Dermis microvascular lymphatic vessel endothelial cell (primary cell): ENCODE measurements around the gene FYB2. TPM values are rescaled to one million over a fixed set of nuclear protein-coding genes. Genes with fewer than 3 reads are reported as not detected.
A peak's percentile ranks its signal among the peaks of the same experiment; 100 is the strongest.

ENCODE experiments used
- DNase-seq, 2 donors: peaks; one replicate each; pipeline versions ENCODE4 v3.0.0 to v3.0.0-alpha.2; 2010; ENCODE audit warnings: low read depth in 2 of 2
- total RNA-seq: library from RNA; depleted of rRNA; stranded (reverse); fragments of >200 nt; gene quantifications from 2 replicates; pipeline ENCODE4 v1.2.1, GENCODE V29; 2014

FYB2 gene
- total RNA-seq, 1 donor from 2014 or later, result not detected

DNA sequence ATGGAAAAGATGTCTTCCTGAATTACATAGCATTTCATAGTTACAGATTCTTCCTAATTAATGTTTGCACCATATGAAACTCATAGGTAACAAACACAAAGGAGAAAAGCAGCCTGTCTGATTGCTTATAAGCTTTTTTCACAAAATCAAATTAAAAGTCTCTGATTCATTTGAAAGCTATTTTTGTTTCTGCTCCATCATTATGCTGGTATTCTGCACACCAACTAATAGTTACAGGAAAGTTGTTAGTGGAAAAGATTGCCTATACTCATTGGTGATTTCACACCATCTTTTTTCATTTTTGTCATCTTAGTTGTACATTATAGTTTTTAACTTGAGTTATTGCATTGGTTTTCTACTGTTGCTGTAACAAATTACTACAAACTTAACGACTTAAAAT, 104.0 kb downstream of the FYB2 start:
- no peak for DNase-seq

DNA sequence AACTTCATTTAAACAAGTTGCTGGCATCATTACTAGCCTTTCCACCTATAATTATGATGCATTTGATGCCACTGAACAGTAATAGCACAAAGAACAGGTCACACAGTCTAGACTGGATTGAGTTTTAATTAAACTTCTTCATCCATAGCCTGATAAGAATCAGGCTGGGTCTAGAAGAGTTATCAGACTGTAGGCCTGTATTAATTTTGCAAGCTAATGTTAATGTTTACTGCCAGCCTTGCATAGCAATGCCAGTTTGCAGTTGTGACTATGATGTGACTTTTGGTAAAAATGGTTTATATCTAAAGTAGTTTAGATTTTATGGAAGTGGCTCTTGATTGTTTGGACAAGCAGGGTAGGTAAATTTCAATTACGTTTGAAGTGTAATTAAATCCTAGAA, 106.1 kb downstream of the FYB2 start:
- no peak for DNase-seq

DNA sequence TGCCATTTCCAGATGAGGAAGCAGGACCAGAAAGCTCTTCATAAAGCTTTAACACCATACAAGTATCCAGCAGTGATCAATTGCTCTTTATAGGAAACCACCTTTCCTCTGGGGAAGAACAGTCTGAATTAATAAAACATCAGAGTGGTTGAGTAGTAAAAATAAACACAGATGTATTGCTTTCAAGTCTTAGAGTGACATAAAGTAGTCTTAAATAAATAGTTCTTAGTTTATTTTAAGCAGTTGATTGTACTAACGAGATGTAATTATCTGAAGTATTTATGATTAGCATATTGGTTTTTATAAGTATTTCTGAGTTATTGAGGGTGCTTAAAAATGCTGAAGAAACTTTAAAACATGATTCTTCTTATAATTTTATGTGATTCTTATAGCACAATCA, 107.1 kb downstream of the FYB2 start:
- DNase-seq, result no peak

DNA sequence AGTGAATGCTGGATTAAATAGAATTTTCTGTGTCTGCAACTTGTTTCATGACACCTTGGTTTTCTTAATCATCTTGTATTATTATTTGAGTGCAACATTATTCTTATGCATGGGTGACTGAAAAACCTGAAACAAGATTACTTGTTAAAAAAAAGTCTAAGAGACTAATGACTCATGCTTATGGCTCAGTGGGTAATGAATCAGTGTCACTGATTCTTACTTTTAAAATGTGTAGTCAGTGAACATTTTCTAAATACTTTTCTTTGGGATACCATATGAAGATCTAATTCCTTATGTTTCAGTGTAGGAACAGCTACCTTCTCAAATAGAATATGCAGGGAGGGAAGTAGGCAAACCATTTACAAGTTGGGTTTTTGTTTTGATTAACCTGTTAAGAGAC, 108.6 kb downstream of the FYB2 start:
- peak in 1 of 2 donors; percentile 23 for DNase-seq

DNA sequence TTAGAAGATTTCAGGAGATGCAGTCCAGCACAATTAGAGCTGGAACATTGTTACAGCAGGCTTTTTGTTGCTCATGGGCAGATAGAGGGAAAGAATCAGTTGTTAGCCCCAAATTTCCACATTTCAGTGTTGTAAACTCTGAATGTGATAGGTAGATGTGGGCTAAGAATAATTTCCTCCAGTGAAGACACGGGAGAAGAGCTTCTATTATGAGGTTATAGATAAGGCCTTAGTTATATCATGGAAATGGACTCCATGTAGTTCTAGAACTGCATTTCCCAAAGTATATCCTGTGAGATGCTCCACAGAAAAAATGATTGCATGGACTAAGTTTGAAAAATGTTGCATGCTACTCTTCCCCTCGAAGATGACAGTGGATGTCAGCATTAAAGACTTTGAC, 109.2 kb downstream of the FYB2 start:
- DNase-seq, result no peak

DNA sequence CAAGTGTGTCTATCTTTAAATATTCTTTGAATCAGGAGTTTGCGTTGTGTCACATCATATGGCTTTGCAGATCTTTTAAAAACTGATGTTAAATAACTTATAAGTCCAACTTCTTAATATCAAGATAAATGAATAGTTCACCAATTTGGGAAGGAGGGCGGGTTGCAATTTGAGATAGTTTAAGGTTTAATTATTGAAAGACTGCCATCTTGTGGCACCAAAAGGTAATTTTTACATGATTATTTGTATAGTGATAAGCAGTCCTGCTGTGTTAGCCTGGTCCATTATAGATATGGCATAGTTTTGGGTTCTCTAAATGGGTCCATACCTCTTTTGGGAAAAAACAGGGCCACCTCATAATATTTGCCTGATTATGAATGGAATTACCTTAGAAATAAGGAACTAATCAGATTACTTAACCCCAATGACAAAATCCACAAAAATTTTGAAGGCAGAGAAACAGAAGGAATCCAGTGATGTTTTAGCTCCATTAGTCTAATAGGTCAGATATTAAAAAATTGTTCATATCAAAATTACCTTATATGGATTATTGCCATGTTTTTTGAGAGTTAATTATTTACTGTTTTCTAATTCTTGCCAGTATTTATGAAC, 109.8 kb downstream of the FYB2 start:
- DNase-seq, result peak; percentile 33 to 61

DNA sequence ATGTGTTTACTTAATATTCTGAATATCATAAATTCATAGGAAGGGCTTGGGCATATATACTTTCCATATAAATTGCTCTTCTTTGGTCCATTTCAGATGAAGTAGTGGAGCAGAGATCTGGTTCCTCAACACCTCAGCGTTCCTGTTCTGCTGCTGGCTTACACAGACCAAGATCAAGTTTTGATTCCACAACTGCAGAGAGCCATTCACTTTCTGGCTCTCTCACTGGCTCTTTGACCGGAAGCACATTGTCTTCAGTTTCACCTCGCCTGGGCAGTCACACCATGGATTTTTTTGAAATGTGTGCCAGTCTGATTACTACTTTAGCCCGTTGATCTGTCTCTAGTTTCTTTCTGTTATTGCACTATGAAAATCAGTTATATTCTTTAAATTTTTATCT, 111.8 kb downstream of the FYB2 start:
- DNase-seq, result no peak

DNA sequence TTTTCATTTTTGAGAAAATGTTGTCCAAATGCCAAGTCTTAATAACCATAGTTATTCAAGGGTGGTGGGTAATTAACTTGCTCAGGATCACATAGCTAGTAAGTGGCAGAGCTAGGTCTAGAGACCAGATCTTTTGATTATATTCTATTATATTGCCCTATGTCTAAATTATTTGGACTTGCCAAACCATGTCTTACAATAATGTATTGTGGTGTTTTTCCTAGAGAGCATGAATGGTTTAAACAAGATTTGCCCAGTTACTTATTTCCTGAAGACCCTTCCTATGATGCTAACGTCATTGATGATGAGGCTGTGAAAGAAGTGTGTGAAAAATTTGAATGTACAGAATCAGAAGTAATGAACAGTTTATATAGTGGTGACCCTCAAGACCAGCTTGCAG, 115.5 kb downstream of the FYB2 start:
- no peak for DNase-seq

DNA sequence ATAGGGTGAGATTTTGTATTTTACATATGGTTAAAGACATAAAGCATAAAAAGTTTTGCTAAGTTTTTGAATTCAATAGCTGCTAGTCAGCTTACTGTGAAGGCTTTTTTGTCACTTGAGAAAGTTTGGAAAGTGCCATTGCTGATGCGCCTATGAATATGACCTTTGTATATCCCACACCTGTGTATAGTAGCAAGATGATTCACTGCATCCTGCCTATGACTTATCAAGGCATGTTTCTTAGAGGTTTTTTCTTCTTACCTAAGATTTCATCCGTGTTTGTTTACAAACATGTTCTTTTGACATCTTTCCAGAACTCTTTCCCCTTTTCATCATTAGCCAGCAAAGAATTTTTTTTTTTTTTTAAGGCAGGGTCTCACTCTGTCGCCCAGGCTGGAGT, 122.5 kb downstream of the FYB2 start:
- no peak for DNase-seq

DNA sequence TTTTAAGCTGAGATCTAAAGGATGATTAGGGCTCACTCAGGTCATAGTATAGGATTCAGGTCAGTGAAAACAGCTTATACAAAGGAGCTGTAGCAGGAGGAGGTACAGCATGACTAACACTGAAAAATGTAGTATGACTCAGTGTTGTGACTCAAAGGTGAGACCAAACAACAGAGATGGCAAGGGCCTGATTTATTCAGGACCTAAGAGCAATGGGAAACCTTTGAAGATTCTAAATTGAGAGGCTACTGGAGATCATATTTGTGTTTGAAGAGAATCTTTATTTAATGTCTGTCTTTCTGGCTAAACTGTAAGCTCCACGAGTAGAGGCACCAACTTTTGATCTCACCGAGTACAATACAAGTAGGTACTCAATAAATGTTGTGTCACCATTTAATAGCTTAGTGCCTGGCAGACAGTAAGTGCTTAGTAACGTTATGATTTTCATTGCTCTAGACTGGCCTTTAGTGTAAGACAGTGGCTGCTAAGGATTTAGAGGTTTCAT, 130.6 kb downstream of the FYB2 start:
- peak in 1 of 2 donors; percentile 79 for DNase-seq

DNA sequence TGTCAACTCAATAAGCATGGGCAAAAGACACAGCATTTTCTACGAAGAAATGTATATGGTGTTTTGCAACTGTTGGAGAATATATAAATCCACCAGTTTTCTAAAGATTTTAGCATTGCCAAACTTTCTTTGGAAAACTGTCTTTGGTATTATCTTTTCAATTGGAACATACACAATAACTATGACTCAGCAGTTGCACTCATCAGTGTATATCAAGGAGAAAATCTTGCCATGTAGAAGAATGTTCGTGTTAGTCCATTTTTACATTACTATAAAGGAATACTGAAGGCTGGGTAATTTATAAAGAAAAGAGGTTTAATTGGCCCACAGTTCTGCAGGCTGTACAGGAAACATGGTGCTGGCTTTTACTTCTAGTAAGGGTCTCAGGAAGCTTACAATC, 133.0 kb downstream of the FYB2 start:
- peak in 1 of 2 donors; percentile 22 for DNase-seq

DNA sequence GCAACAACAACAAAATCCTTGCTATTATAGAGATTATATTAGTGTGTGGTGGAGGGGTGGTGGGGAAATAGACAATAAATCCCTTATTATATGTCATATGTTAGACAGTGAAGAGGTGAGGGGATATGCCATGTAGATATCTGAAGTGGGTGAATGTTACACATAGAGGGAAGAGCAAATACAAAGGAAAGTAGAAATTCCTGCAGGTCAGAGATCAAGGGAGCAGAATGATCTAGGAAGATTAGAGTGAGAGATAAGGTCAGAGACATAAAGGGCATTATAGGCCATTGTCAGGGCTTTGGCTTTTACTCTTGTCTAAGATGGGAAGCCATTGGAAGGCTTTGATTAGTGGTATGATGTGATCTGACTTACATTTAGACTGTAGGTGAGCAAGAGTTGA, 135.6 kb downstream of the FYB2 start:
- no peak for DNase-seq

DNA sequence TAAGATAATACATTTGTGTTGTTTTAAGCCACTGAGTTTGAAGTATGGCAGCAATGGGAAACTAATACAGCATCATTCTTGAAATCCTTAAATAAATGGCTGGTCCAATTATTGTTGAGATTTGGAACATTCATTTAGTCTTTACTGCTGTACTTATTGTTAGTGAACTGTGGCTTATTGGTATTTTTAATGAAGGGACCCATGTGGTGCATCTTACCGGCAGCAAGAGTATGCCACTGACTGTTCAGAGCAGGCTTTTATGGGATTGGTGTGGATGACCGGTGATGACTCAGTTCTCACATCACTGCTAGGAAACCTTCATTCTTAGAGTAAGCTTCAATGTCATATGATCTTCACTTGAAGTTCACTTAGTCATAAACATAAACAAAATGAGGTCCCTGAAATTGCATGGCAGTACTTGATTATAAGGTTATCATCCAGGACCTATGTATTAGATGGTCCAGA, 142.6 kb downstream of the FYB2 start:
- peak in 1 of 2 donors; percentile 29 for DNase-seq

DNA sequence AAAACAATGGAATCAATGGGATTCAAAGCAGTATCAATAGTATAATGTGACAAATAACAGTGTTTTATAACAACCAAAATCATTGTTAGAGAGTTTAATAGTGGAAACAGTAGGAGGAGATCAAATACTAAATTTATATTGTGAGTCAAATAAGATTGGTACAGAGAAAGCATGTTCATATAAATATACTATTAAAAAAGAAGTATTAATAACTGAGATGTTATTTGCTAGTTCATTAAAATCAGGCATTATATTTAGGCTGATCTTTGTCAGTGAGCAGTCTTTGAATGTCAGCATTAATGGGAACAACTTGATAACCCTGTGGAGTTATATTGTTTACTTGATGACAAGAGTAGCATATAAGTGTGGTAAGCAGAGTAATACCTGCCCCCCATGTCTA, 143.4 kb downstream of the FYB2 start:
- DNase-seq, result no peak

DNA sequence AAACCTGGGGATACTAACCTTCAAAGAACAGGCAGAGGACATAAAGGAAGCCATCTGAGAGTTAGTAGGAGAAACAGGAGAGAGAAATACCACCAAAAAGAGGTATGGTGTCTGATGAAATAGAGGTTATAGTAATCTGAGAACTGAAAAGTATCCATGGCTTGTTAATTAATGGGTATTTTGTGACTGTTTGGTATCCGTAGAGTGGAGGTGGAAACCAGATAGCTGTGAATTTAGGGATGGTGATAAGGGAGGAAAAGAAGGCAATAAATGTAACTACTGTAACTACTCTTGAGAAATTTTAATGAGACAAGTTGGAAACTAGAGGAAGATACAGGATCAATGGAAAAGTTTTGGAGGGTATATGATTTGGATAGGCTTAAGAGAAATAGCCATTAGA, 146.6 kb downstream of the FYB2 start:
- DNase-seq, result no peak

DNA sequence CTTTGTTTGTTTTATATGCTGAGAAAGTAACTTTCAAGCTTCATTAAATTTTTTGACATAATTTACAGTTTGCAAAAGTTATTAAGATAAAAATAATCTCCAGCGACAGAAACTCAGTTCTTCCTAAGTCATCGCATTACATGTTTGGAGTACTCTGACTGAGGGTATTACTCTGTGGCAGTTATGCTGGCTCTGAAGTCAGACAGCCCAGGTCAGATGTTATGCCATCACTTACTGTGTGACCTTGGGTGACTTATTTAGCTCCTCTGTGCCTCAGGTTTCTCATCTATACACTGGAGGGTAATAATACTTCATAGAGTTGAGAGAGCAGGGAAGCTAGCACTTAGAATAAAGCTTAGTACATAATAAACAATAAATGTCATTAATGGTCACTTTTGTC, 147.7 kb downstream of the FYB2 start:
- DNase-seq, result no peak

DNA sequence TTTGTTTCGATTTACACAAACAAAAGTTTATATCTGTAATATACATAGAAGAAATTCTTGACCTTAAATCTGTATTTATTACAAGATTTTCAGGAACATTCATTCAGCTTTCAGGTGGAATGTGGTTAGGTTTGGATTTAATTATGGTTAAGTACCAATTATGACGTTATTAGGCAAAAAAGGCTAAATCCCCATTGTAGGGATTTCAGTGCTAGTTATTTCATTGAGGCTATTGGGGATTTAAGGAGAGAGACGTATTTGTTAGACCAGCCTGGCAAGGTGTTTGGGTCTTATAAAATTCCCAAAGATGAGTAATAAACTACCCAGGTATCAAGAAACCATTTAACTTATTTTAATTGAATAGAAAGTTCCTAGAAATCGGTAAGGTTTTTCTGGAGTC, 148.1 kb downstream of the FYB2 start:
- DNase-seq, result no peak

DNA sequence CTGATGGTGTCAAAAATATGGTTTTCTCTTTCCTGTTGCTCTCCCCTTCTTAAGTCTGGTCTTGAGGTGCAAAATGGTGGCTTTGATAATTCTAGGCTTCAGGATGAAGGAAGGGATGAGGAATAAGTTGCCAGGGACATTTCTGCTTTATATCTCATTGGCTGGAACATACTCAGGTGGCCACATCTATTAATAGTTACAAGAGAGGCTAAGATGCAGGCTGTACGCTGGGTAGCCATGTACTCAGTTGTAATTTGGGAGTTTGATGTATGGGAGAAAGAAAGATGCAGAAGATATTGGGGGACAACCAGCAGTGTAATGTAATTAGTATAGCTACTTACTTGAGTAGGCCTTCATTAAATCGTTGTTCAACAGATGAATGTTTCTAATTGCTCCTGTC, 148.9 kb downstream of the FYB2 start:
- DNase-seq, result no peak

Other genes starting within 250 kb of the FYB2 start
- gene PLPP3, start 239.8 kb downstream of the FYB2 start, total RNA-seq, result 22.6 and 59.7 TPM in 2 replicates
- 1.7 and 2.4 TPM in 2 replicates for gene PRKAA2, start 174.1 kb downstream of the FYB2 start, total RNA-seq
- not detected in 2 replicates for gene C8A, start 35.4 kb upstream of the FYB2 start, total RNA-seq
- gene C8B, start 146.6 kb upstream of the FYB2 start, total RNA-seq, result not detected in 2 replicates